Measurements from ENCODE around the gene CXXC4. TPM values are rescaled to one million over a fixed set of nuclear protein-coding genes. Genes with fewer than 3 reads are reported as not detected.

The CXXC4 gene
- total RNA-seq: 1 to 10 TPM; 1.2 to 7.0 TPM

GRCh38 chr4:104494822-104495559 is at the start of gene CXXC4:
Gene CXXC4, minus strand, starts transcription at chr4:104494894. Its CDS starts 3,092 bp downstream, at chr4:104491802.
- peak; percentile 59 for DNase-seq (ENCODE audit: low spot score)
- intact Hi-C loops (cut with DNase I): no loop called here
- peak within 1 kb of the TSS; percentile 64 for H3K27ac ChIP-seq
- TF ChIP-seq CTCF (IDR thresholded peaks at IDR 0.05): no peak
- no peak for TF ChIP-seq POLR2A (IDR thresholded peaks at IDR 0.05)
- peak; percentile 7 for TF ChIP-seq POLR2AphosphoS5 (IDR thresholded peaks at IDR 0.05)
- under 1% methylated on average over 42 of the region's 42 CpGs for WGBS
- H3K4me1 ChIP-seq (replicated peaks): no peaks in the 10 kb centered on the region
- H3K4me3 ChIP-seq: peak within 1 kb of the TSS; percentile 38 to 43
- H3K36me3 ChIP-seq: no peaks in the 10 kb centered on the region
- no peaks in the 10 kb centered on the region for H3K27me3 ChIP-seq (replicated peaks; ENCODE audit: insufficient read depth)
- H3K9me3 ChIP-seq: no peaks in the 10 kb centered on the region

- Histone ChIP-seq H3K27me3 (replicated peaks; ENCODE audit: insufficient read depth) (no peaks in the 10 kb centered on the region), H3K27ac (no peak overlapping the region), H3K36me3 (no peaks in the 10 kb centered on the region), H3K4me3 (no peak overlapping the region), H3K9me3 (no peaks in the 10 kb centered on the region), H3K4me1 (replicated peaks) (no peaks in the 10 kb centered on the region)
- TF ChIP-seq CTCF (IDR thresholded peaks at IDR 0.05): no peak
- no peak for TF ChIP-seq POLR2A (IDR thresholded peaks at IDR 0.05)
- no peak for TF ChIP-seq POLR2AphosphoS5 (IDR thresholded peaks at IDR 0.05)
- intact Hi-C loops (cut with DNase I): no loop called here
- no peak for DNase-seq (ENCODE audit: low spot score)
- 76% methylated on average over 1 of the region's 1 CpG for WGBS
Measured at GRCh38 chr4:104533156-104533555, 38.5 kb upstream of the CXXC4 start.

- no peak overlapping the region for H3K4me3 ChIP-seq
- TF ChIP-seq CTCF (IDR thresholded peaks at IDR 0.05) (no peak), POLR2AphosphoS5 (IDR thresholded peaks at IDR 0.05) (no peak), POLR2A (IDR thresholded peaks at IDR 0.05) (no peak)
- H3K9me3 ChIP-seq: no peaks in the 10 kb centered on the region
- no peak overlapping the region for H3K27ac ChIP-seq
- intact Hi-C loops (cut with DNase I): no loop called here
- H3K36me3 ChIP-seq: no peaks in the 10 kb centered on the region
- no peak for DNase-seq (ENCODE audit: low spot score)
- WGBS: 67% methylated on average over 2 of the region's 2 CpGs
- no peaks in the 10 kb centered on the region for H3K4me1 ChIP-seq (replicated peaks)
- no peaks in the 10 kb centered on the region for H3K27me3 ChIP-seq (replicated peaks; ENCODE audit: insufficient read depth)
Measured at GRCh38 chr4:104532677-104533076, 38.0 kb upstream of the CXXC4 start.

- no peaks in the 10 kb centered on the region for H3K36me3 ChIP-seq
Measured at GRCh38 chr4:104531390-104531789, 36.7 kb upstream of the CXXC4 start.

More at GRCh38 chr4:104531390-104531789, 36.7 kb upstream of the CXXC4 start:
- no peak overlapping the region for H3K4me3 ChIP-seq
- intact Hi-C loops (cut with DNase I): no loop called here
- H3K27me3 ChIP-seq (replicated peaks; ENCODE audit: insufficient read depth): no peaks in the 10 kb centered on the region
- 13% methylated on average over 1 of the region's 1 CpG for WGBS
- TF ChIP-seq CTCF (IDR thresholded peaks at IDR 0.05) (no peak), POLR2A (IDR thresholded peaks at IDR 0.05) (no peak), POLR2AphosphoS5 (IDR thresholded peaks at IDR 0.05) (no peak)
- no peaks in the 10 kb centered on the region for H3K9me3 ChIP-seq
- H3K4me1 ChIP-seq (replicated peaks): no peaks in the 10 kb centered on the region
- no peak for DNase-seq (ENCODE audit: low spot score)
- no peak overlapping the region for H3K27ac ChIP-seq
